SK-N-SH (cell line): ENCODE measurements around the gene THADA. TPM values are rescaled to one million over a fixed set of nuclear protein-coding genes. Genes with fewer than 3 reads are reported as not detected.
A peak's percentile ranks its signal among the peaks of the same experiment; 100 is the strongest.

ENCODE experiments used
- CTCF ChIA-PET: fragments of 300-600, 350-600 bp; formaldehyde crosslinking; extraction: SDS; loops from one replicate; lab custom pipeline; 2021; lab: Yijun Ruan, JAX
- POLR2A ChIA-PET: fragments of 350-600 bp; sonication (Branson Sonifier 250); formaldehyde crosslinking; extraction: SDS; loops from one replicate; lab custom pipeline; 2020; ENCODE audit warnings: antibody characterized with exemption, inconsistent platforms; lab: Yijun Ruan, JAX
- DNase-seq: peaks from one replicate; pipeline ENCODE4 v3.0.0; 2012
- H2AFZ ChIP-seq: fragments of 200-600 bp; sonication (generic); 2 replicates; pipeline ENCODE4 v1.8.1; 2016; ENCODE audit warnings: antibody characterized with exemption, mild to moderate bottlenecking, low read depth
- H3F3A ChIP-seq: fragments of 200-600 bp; sonication (generic); replicated peaks from 2 replicates; pipeline ENCODE3; 2016; ENCODE audit warnings: antibody characterized with exemption, mild to moderate bottlenecking; ENCODE audit not compliant: insufficient read depth
- H3K27ac ChIP-seq, 2 experiments: fragments of 200-500 bp in 1 of 2; fragments of 200-600 bp in 1 of 2; sonication (Bioruptor generic) in 1 of 2; sonication (generic), shearing (Covaris generic) in 1 of 2; 2 replicates each; pipeline versions ENCODE4 v1.5.1 to v1.6.1; 2014 to 2016; ENCODE audit warnings: low read depth in 2 of 2, inconsistent platforms in 1 of 2, low read length in 1 of 2, mild to moderate bottlenecking in 1 of 2, mixed read lengths in 1 of 2
- H3K27me3 ChIP-seq: fragments of 200-600 bp; sonication (generic), shearing (Covaris generic); 2 replicates; pipeline ENCODE4 v1.6.1; 2016; ENCODE audit warnings: mixed run types; ENCODE audit not compliant: insufficient read depth
- H3K36me3 ChIP-seq, 2 experiments: fragments of 200-500 bp in 1 of 2; fragments of 200-600 bp in 1 of 2; sonication (Bioruptor generic) in 1 of 2; sonication (generic) in 1 of 2; replicated peaks in 1 of 2; 2 replicates each; pipeline versions ENCODE3 to v1.5.1; 2014 to 2016; ENCODE audit warnings: low read length in 1 of 2, mild to moderate bottlenecking in 1 of 2; ENCODE audit not compliant: insufficient read depth in 2 of 2, control insufficient read depth in 1 of 2
- H3K4me1 ChIP-seq, 2 experiments: fragments of 200-500 bp in 1 of 2; fragments of 200-600 bp in 1 of 2; sonication (Bioruptor generic) in 1 of 2; sonication (generic), shearing (Covaris generic) in 1 of 2; 2 replicates each; pipeline versions ENCODE4 v1.5.1 to v1.6.1; 2014 to 2016; ENCODE audit warnings: low read depth in 1 of 2, low read length in 1 of 2, mixed run types in 1 of 2; ENCODE audit not compliant: insufficient read depth in 2 of 2, control insufficient read depth in 1 of 2
- H3K4me2 ChIP-seq: fragments of 200-600 bp; sonication (generic), shearing (Covaris generic); 2 replicates; pipeline ENCODE4 v1.6.1; 2017; ENCODE audit warnings: mixed run types
- H3K4me3 ChIP-seq, 2 experiments: fragments of 200-500 bp in 1 of 2; fragments of 200-600 bp in 1 of 2; sonication (Bioruptor generic) in 1 of 2; sonication (generic), shearing (Covaris generic) in 1 of 2; 2 replicates each; pipeline versions ENCODE4 v1.5.1 to v1.8.1; 2014 to 2016; ENCODE audit warnings: low read depth in 2 of 2, inconsistent platforms in 1 of 2, low read length in 1 of 2, mild to moderate bottlenecking in 1 of 2, mixed read lengths in 1 of 2, moderate library complexity in 1 of 2
- H3K79me2 ChIP-seq: fragments of 200-600 bp; sonication (generic); 2 replicates; pipeline ENCODE4 v1.8.1; 2017; ENCODE audit warnings: mild to moderate bottlenecking; ENCODE audit not compliant: insufficient read depth
- H3K9ac ChIP-seq: fragments of 200-600 bp; sonication (generic); 2 replicates; pipeline ENCODE4 v1.6.1; 2017; ENCODE audit warnings: mixed run types
- H3K9me2 ChIP-seq: fragments of 200-600 bp; sonication (generic); 2 replicates; pipeline ENCODE4 v1.6.1; 2017; ENCODE audit warnings: mixed run types
- H3K9me3 ChIP-seq: fragments of 200-600 bp; sonication (generic); 2 replicates; pipeline ENCODE4 v1.6.1; 2017; ENCODE audit warnings: mixed run types, mild to moderate bottlenecking, moderate library complexity
- H4K20me1 ChIP-seq: fragments of 200-600 bp; sonication (generic); 2 replicates; pipeline ENCODE4 v1.6.1; 2017; ENCODE audit warnings: mild to moderate bottlenecking, mixed run types; ENCODE audit not compliant: insufficient read depth
- FOSL2 ChIP-seq: IDR thresholded peaks from 2 replicates; pipeline ENCODE4 v1.4.0; 2012; ENCODE audit warnings: low read depth, mild to moderate bottlenecking, moderate library complexity, borderline replicate concordance
- FOXJ3 ChIP-seq: sonication (generic); formaldehyde crosslinking; IDR thresholded peaks from 2 replicates; pipeline ENCODE4 v1.5.1; 2020; ENCODE audit warnings: mild to moderate bottlenecking, missing genetic modification reagents
- GATA2 ChIP-seq: sonication (generic); formaldehyde crosslinking; IDR thresholded peaks from 2 replicates; pipeline ENCODE4 v1.5.0; 2020; ENCODE audit warnings: mild to moderate bottlenecking, missing genetic modification reagents
- MEF2A ChIP-seq: IDR thresholded peaks from 2 replicates; pipeline ENCODE4 v1.4.0; 2012; ENCODE audit warnings: low read depth, borderline replicate concordance
- NRF1 ChIP-seq: IDR thresholded peaks from 2 replicates; pipeline ENCODE4 v1.6.1; 2012; ENCODE audit warnings: low read depth, mild to moderate bottlenecking, low read length
- POLR2AphosphoS5 ChIP-seq: IDR thresholded peaks from 2 replicates; pipeline ENCODE4 v1.6.1; 2012; ENCODE audit warnings: low read depth, low read length
- RAD21 ChIP-seq: IDR thresholded peaks from 2 replicates; pipeline ENCODE4 v1.6.1; 2012; ENCODE audit warnings: mild to moderate bottlenecking, low read length
- TCF12 ChIP-seq: IDR thresholded peaks from 2 replicates; pipeline ENCODE4 v1.4.0; 2012
- TEAD4 ChIP-seq: IDR thresholded peaks from 2 replicates; pipeline ENCODE4 v1.4.0; 2012; ENCODE audit warnings: mild to moderate bottlenecking, borderline replicate concordance; ENCODE audit not compliant: insufficient read depth
- YY1 ChIP-seq: IDR thresholded peaks from 2 replicates; pipeline ENCODE4 v1.4.0; 2012; ENCODE audit warnings: low read depth, mild to moderate bottlenecking
- WGBS: methylation state at CpG from one replicate; pipeline ENCODE4 v1.1.6; 2017; ENCODE audit warnings: low lambda C conversion rate; 5-methylcytosine and 5-hydroxymethylcytosine counted together
- polyA plus RNA-seq, 3 experiments: library from polyadenylated mRNA; depleted of rRNA; stranded (reverse); fragments of >200 nt; gene quantifications; 2 replicates each; pipeline ENCODE4 v1.2.3, GENCODE V29; 2012
- TF ChIP-seq, protein P1 (sequence below): IDR thresholded peaks from 2 replicates; pipeline ENCODE4; 2012
- TF ChIP-seq, protein P2 (sequence below): IDR thresholded peaks from 2 replicates; pipeline ENCODE4 v1.4.0; 2012; ENCODE audit warnings: low read depth, borderline replicate concordance

THADA gene
- polyA plus RNA-seq, 1 of the 3 experiments (the other 2 are of a cell fraction), result 25.6 TPM

DNA sequence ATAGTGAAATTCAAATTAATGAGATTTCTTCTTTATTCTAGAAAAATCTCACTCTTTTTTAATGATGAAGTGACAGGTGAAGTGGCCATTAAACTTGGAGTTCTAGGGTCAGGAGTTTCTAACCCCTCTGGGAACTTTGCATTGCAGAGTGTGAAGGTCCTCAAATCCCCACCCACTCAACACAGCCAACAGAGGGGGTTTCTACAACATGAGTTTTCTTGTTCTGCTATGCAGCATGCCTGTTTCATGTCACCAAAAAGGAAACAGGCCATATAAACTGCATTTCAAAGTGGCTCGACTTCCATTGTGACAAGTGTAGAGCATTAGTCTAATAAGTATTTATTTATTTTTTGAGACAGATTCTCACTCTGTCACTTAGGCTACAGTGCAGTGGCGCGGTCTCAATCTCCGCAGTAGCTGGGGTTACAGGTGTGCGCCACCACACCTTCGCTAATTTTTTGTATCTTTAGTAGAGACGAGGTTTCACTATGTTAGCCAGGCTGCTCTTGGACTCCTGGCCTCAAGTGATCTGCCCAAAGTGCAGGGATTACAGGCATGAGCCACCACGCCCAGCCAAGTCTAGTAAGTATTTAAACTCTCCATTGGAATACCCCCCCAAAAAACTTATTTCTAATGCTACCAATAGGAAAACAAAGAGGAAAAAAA is 223.3 kb downstream of the THADA start:
- no peak overlapping the region for H3K27ac ChIP-seq
- TF ChIP-seq GATA2 (no peak), YY1 (no peak), NRF1 (no peak), TEAD4 (no peak), FOSL2 (no peak), FOXJ3 (CRISPR knock-in tag) (no peak)
- peaks cover 0 to 6% of the 10 kb centered on the region in 2 experiments for H3K36me3 ChIP-seq
- H4K20me1 ChIP-seq, result no peaks in the 10 kb centered on the region
- H3K4me2 ChIP-seq, result no peak overlapping the region
- ChIA-PET POLR2A (interaction anchor here (0.6 kb wide), 1 partner anchor 431 kb away, joined by 3 read pairs; no protein-coding TSS in a partner anchor), CTCF (interaction anchor here (1.1 to 1.5 kb wide), 2 partner anchors 15 to 24 kb away, joined by 3 read pairs; no protein-coding TSS in a partner anchor)
- no peak overlapping the region for H3K4me3 ChIP-seq
- no peaks in the 10 kb centered on the region for H3K79me2 ChIP-seq
- no peak for DNase-seq
- no peaks in the 10 kb centered on the region for H3K9me2 ChIP-seq
- H3F3A ChIP-seq, result peaks cover 3% of the 10 kb centered on the region
- H3K9ac ChIP-seq, result no peak overlapping the region
- no peak overlapping the region for H2AFZ ChIP-seq
- H3K4me1 ChIP-seq, result peaks cover 0 to 14% of the 10 kb centered on the region in 2 experiments; a peak in 2 of 4 replicates
- H3K27me3 ChIP-seq, result no peaks in the 10 kb centered on the region
- H3K9me3 ChIP-seq, result no peaks in the 10 kb centered on the region
- WGBS, result 93% methylated on average over 8 of the region's 8 CpGs

DNA sequence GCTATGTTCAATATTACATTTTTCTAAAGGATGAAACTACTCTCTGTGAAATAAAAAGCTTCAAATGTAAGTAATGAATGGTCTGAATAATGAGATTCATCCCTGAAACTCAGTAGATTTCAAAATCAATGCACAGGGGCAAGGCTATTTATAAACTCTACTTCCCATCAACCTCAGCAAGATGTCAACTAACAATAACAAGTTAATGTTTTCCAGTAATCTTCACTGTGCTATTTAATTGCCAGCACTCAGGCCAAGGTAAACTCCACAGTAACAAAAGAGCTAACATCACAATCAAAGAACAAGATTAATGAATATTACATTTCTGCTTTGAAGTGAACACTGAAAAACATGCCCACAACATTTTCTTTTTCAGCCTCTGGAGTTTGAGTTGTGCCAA is 225.1 kb downstream of the THADA start:
- no peak overlapping the region for H3K4me3 ChIP-seq
- H3K9me3 ChIP-seq, result no peaks in the 10 kb centered on the region
- no peak overlapping the region for H2AFZ ChIP-seq
- no peak overlapping the region for H3K4me2 ChIP-seq
- peaks cover 3% of the 10 kb centered on the region for H3F3A ChIP-seq
- CTCF ChIA-PET, result interaction anchor here (0.6 to 1.5 kb wide), 5 partner anchors 10 to 181 kb away, joined by 3 to 5 read pairs (median 3); no protein-coding TSS in a partner anchor
- no peaks in the 10 kb centered on the region for H3K36me3 ChIP-seq
- DNase-seq, result no peak
- no peaks in the 10 kb centered on the region for H3K9me2 ChIP-seq
- no peak overlapping the region for H3K9ac ChIP-seq
- H3K79me2 ChIP-seq, result no peaks in the 10 kb centered on the region
- no peaks in the 10 kb centered on the region for H4K20me1 ChIP-seq
- no peak for TF ChIP-seq POLR2AphosphoS5
- no peak for TF ChIP-seq RAD21
- no peak for TF ChIP-seq TCF12
- no peak for TF ChIP-seq YY1
- TF ChIP-seq, protein P1, sequence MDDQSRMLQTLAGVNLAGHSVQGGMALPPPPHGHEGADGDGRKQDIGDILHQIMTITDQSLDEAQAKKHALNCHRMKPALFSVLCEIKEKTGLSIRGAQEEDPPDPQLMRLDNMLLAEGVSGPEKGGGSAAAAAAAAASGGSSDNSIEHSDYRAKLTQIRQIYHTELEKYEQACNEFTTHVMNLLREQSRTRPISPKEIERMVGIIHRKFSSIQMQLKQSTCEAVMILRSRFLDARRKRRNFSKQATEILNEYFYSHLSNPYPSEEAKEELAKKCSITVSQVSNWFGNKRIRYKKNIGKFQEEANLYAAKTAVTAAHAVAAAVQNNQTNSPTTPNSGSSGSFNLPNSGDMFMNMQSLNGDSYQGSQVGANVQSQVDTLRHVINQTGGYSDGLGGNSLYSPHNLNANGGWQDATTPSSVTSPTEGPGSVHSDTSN, result no peak
- TF ChIP-seq, protein P2, sequence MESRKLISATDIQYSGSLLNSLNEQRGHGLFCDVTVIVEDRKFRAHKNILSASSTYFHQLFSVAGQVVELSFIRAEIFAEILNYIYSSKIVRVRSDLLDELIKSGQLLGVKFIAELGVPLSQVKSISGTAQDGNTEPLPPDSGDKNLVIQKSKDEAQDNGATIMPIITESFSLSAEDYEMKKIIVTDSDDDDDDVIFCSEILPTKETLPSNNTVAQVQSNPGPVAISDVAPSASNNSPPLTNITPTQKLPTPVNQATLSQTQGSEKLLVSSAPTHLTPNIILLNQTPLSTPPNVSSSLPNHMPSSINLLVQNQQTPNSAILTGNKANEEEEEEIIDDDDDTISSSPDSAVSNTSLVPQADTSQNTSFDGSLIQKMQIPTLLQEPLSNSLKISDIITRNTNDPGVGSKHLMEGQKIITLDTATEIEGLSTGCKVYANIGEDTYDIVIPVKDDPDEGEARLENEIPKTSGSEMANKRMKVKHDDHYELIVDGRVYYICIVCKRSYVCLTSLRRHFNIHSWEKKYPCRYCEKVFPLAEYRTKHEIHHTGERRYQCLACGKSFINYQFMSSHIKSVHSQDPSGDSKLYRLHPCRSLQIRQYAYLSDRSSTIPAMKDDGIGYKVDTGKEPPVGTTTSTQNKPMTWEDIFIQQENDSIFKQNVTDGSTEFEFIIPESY, result no peak
- TF ChIP-seq MEF2A, result no peak
- TF ChIP-seq, all 33 proteins: peak for 0
- Histone ChIP-seq H3K27me3 (no peaks in the 10 kb centered on the region), H3K4me1 (peaks cover 0 to 4% of the 10 kb centered on the region in 2 experiments; a peak in 2 of 4 replicates), H3K27ac (peak overlapping the region in 1 of 2 experiments; percentile 60; a peak in 2 of 4 replicates)
- POLR2A ChIA-PET, result interaction anchor here (0.7 kb wide), 1 partner anchor 19 kb away, joined by 3 read pairs; no protein-coding TSS in a partner anchor
